Vagina (tissue), 2 donors: ENCODE measurements around the gene MBP. TPM values are rescaled to one million over a fixed set of nuclear protein-coding genes. Genes with fewer than 3 reads are reported as not detected.

ENCODE experiments used
- DNase-seq, 2 donors: peaks; one replicate each; pipeline ENCODE4 v3.0.0-alpha.2; 2017; ENCODE audit errors: extremely low spot score in 2 of 2
- H3K27ac ChIP-seq: fragments of 200-600 bp; sonication (generic); one replicate; pipeline ENCODE4 v1.5.1; 2019
- H3K27me3 ChIP-seq: fragments of 200-600 bp; sonication (generic); one replicate; pipeline ENCODE4 v1.5.1; 2019
- H3K36me3 ChIP-seq, 2 donors: fragments of 200-600 bp; sonication (generic); one replicate each; pipeline ENCODE4 v1.5.1; 2017 to 2019
- H3K4me1 ChIP-seq: fragments of 200-600 bp; sonication (generic); one replicate; pipeline ENCODE4 v1.5.1; 2019
- H3K4me3 ChIP-seq, 2 donors: fragments of 200-600 bp; sonication (generic); 1 replicate in 1 of 2; 2 replicates in 1 of 2; pipeline ENCODE4 v1.5.1; 2016 to 2019
- H3K9me3 ChIP-seq: fragments of 200-600 bp; sonication (generic); one replicate; pipeline ENCODE4 v1.5.1; 2019
- POLR2A ChIP-seq, 2 donors: fragments of 450-650 bp; IDR thresholded peaks; one replicate each; pipeline ENCODE4 v1.6.1; 2017; ENCODE audit warnings: antibody characterized with exemption in 2 of 2, mild to moderate bottlenecking in 2 of 2, moderate library complexity in 2 of 2
- POLR2AphosphoS5 ChIP-seq, 2 donors: sonication (generic); formaldehyde crosslinking; IDR thresholded peaks; one replicate each; pipeline ENCODE4 v1.9.0; 2017; ENCODE audit warnings: antibody characterized with exemption in 2 of 2, mild to moderate bottlenecking in 2 of 2, low read depth in 1 of 2; ENCODE audit not compliant: insufficient read depth in 1 of 2
- intact Hi-C: fragments of 100-400 bp; cut with DNase I; formaldehyde crosslinking; loops from one replicate; pipeline ENCODE4 v1.15.1; 2023
- total RNA-seq: library from RNA; depleted of rRNA; stranded (reverse); fragments of >200 nt; gene quantifications from one replicate; pipeline ENCODE4 v1.2.3, GENCODE V29; 2016
- TF ChIP-seq, protein P1 (sequence below), 3 experiments: fragments of 450-650 bp in 2 of 3; fragments of 200-600 bp in 1 of 3; sonication (generic) in 1 of 3; IDR thresholded peaks; one replicate each; pipeline ENCODE4 v1.5.1; 2017 to 2019; ENCODE audit warnings: antibody characterized with exemption in 3 of 3, mild to moderate bottlenecking in 2 of 3, moderate library complexity in 2 of 3

The MBP gene
- total RNA-seq, 1 donor from 2014 or later, result 33.6 TPM

DNA sequence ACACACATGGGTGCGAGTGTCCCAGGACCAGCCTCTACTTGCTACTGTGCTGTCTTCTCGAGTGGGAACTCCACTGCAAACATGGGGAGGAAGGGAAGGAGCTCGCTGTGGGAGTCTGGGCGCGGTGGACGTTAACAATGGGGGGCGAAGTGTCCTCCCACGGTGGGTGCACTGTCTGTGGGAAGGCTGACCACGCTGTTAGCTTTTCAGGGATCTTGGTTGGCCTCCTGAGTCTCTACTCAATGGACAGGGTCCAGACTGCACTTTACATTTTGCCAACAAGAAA lies 146.7 kb downstream of the MBP start:
- Histone ChIP-seq H3K36me3 (no peaks in the 10 kb centered on the region), H3K9me3 (no peaks in the 10 kb centered on the region), H3K27me3 (no peaks in the 10 kb centered on the region), H3K4me1 (no peaks in the 10 kb centered on the region), H3K27ac (no peak overlapping the region), H3K4me3 (no peak overlapping the region)
- peak; percentile 74 for DNase-seq
- TF ChIP-seq POLR2A (IDR thresholded peaks at IDR 0.05), result no peak
- TF ChIP-seq, protein P1, sequence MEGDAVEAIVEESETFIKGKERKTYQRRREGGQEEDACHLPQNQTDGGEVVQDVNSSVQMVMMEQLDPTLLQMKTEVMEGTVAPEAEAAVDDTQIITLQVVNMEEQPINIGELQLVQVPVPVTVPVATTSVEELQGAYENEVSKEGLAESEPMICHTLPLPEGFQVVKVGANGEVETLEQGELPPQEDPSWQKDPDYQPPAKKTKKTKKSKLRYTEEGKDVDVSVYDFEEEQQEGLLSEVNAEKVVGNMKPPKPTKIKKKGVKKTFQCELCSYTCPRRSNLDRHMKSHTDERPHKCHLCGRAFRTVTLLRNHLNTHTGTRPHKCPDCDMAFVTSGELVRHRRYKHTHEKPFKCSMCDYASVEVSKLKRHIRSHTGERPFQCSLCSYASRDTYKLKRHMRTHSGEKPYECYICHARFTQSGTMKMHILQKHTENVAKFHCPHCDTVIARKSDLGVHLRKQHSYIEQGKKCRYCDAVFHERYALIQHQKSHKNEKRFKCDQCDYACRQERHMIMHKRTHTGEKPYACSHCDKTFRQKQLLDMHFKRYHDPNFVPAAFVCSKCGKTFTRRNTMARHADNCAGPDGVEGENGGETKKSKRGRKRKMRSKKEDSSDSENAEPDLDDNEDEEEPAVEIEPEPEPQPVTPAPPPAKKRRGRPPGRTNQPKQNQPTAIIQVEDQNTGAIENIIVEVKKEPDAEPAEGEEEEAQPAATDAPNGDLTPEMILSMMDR (IDR thresholded peaks at IDR 0.05), result no peak
- no peak for TF ChIP-seq POLR2AphosphoS5 (IDR thresholded peaks at IDR 0.05; ENCODE audit: insufficient read depth in 1 of 2, low read depth in 1 of 2)
- intact Hi-C loops, result loop anchor here (10.0 kb wide), 1 partner anchor 181 kb away; no protein-coding TSS in a partner anchor

DNA sequence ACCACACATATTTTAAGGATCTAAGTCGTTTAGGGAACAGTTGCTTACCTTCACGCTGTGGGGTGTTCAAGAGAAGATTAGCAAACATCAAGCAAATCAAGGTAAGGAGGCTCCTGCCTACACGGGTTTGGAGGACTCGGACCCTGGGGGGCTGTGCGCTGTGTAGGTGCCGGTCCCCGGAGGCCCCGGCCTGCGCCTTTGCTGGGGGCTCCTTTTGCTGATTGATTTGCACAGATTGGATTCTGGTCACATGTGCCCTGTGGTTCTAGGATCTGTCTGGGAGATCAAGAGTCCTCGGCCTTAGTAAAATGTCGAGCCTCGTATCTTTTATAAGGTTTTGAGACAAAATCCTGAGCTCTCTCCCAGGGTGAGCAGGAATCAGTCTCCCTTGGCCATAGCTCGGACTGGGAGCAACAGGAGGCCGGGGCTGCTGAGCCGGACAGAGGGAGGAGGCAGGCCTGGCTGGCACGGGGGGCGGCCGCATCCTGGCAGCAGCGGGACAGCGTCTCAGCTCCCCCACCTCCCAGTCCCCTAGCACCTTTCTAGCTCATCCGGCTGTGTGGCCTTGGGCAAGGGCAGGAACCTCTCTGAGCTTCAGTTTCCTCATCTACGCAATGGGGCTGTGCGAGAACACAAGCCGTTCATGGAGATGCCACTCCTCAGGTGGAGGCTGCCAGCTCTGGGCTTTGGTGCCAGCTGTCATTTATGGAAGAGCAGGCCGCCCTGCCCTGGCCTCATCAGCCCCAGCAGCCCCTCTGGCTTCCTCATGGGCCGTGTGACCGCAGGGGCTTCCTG lies 147.2 kb downstream of the MBP start:
- DNase-seq, result peak; percentile 72 to 78

DNA sequence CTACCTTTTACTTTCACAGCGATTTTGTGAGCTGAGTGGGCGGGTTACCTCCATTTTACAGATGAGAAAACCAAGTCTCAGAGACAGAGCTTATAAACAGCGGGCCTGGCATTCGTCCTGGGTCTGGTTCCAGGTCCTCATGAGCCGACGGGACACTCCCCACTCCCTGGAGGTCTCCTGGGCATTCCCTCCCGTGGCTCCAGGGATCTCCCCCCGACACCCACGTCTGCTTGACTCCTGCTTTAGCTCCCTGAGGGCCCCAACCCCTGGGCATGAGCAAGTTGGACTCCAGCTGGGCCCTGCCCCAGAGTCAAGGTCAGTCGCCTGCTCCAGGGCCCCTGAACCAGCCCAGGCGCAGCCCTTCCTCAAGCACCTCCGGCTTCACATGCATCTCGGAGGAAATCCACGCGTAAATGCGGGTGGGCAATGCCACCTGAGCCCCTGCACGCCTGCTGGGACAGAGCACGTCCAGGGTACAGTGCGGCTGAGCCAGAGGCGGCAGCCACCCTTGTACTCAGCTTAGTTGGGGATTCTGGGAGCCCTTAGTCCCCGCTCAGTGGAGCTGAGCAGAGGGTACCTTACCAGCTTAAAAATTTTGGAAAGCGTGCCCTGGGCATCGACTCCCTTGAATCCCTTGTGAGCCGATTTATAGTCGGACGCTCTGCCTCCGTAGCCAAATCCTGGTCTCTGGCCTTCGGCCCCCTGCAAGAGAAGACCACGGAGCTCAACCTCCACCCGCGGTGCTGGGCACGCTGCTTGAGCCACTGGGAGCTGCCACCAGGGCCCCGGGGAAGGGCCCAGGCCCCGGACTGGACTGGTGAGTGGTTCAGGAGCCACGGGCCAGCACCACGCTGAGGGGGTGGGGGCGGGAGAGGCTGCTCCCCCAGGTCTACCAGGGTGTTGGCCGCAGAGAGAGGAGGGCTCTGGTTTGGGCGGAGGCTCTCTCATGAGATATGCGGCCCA lies 148.1 kb downstream of the MBP start:
- H3K4me1 ChIP-seq, result no peaks in the 10 kb centered on the region
- no peak overlapping the region for H3K27ac ChIP-seq
- no peak overlapping the region for H3K4me3 ChIP-seq
- intact Hi-C loops, result loop anchor here (10.0 kb wide), 1 partner anchor 180 kb away; no protein-coding TSS in a partner anchor
- no peak for TF ChIP-seq POLR2A (IDR thresholded peaks at IDR 0.05)
- no peak for TF ChIP-seq POLR2AphosphoS5 (IDR thresholded peaks at IDR 0.05; ENCODE audit: insufficient read depth in 1 of 2, low read depth in 1 of 2)
- TF ChIP-seq, protein P1 (IDR thresholded peaks at IDR 0.05), result no peak
- peak; percentile 79 to 84 for DNase-seq
- no peaks in the 10 kb centered on the region for H3K27me3 ChIP-seq
- H3K9me3 ChIP-seq, result no peaks in the 10 kb centered on the region
- H3K36me3 ChIP-seq, result no peaks in the 10 kb centered on the region

More for the DNA sequence above, 147.2 kb downstream of the MBP start:
- H3K27me3 ChIP-seq, result no peaks in the 10 kb centered on the region
- no peaks in the 10 kb centered on the region for H3K9me3 ChIP-seq
- no peak overlapping the region for H3K27ac ChIP-seq
- no peaks in the 10 kb centered on the region for H3K36me3 ChIP-seq
- intact Hi-C loops, result loop anchor here (10.0 kb wide), 1 partner anchor 181 kb away; no protein-coding TSS in a partner anchor
- no peak overlapping the region for H3K4me3 ChIP-seq
- no peaks in the 10 kb centered on the region for H3K4me1 ChIP-seq
- no peak for TF ChIP-seq POLR2A (IDR thresholded peaks at IDR 0.05)

DNA sequence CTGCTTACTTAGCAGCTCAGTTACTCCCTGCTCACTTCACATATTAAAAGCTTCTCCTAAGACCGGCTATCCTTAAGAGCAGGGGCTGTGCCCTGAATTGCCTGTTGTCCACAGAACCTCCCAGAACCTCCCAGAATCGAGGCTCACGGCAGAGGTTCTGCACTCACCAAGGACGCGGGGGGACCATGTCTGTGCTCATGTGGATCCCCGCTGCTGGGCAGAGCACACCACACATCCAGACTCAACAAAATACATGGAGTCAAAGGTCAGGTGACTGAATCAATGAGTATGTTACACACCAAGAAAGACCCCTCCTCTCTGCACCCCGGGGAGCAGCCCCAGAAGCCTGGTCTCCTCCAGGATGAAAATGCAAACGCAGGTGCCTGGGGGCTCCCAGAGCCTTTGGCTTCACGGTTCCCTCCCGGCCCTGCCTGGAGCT lies 149.0 kb downstream of the MBP start:
- H3K27ac ChIP-seq, result no peak overlapping the region
- DNase-seq, result peak; percentile 67 to 88
- H3K27me3 ChIP-seq, result no peaks in the 10 kb centered on the region
- no peaks in the 10 kb centered on the region for H3K9me3 ChIP-seq
- TF ChIP-seq POLR2A (IDR thresholded peaks at IDR 0.05), result no peak
- TF ChIP-seq POLR2AphosphoS5 (IDR thresholded peaks at IDR 0.05; ENCODE audit: insufficient read depth in 1 of 2, low read depth in 1 of 2), result no peak
- TF ChIP-seq, protein P1 (IDR thresholded peaks at IDR 0.05), result no peak
- no peaks in the 10 kb centered on the region for H3K36me3 ChIP-seq
- intact Hi-C loops, result loop anchor here (10.0 kb wide), 1 partner anchor 179 kb away; no protein-coding TSS in a partner anchor
- H3K4me1 ChIP-seq, result no peaks in the 10 kb centered on the region
- no peak overlapping the region for H3K4me3 ChIP-seq

DNA sequence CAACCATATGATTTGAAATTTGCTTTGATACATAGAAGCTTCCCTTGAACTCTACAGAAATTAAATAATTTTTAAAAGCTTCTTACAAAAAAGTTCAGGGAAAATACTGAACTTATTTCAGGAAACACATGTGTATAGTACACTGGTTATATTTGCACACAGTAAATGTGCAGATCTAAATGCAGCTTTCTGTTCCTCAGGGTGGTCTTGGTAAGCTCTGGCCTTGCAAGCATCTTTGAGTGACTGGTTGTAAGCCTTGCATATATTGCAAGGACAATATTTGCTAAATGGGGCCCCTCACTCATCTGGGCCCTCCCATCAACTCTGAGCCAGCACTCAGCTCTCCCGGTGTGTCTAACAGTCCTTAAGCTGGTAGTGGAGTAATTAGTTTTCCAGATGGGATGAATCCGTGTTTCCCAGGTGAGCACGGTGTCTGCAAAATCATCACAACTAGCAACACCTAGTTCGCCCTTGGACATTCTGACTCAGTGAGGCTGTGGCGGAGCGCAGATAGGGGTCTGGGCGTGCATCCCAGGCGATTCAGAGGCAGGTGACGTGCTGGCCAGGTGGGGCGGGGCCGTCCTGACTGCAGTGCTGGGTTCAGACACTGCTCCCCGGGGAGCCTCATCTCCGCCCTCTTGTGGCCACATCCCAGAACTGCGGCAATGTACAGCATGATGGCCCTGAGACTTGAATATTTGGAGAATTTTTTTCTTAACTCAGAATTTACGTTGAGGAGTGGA lies 149.6 kb downstream of the MBP start:
- H3K27ac ChIP-seq, result no peak overlapping the region
- intact Hi-C loops, result loop anchor here (10.0 kb wide), 1 partner anchor 178 kb away; no protein-coding TSS in a partner anchor
- H3K9me3 ChIP-seq, result no peaks in the 10 kb centered on the region
- no peaks in the 10 kb centered on the region for H3K27me3 ChIP-seq
- H3K4me3 ChIP-seq, result no peak overlapping the region
- no peaks in the 10 kb centered on the region for H3K36me3 ChIP-seq
- DNase-seq, result peak; percentile 84 to 94
- no peaks in the 10 kb centered on the region for H3K4me1 ChIP-seq
- peak; percentile 20 to 28 for TF ChIP-seq POLR2AphosphoS5 (IDR thresholded peaks at IDR 0.05; ENCODE audit: insufficient read depth in 1 of 2, low read depth in 1 of 2)
- TF ChIP-seq POLR2A (IDR thresholded peaks at IDR 0.05), result no peak
- TF ChIP-seq, protein P1 (IDR thresholded peaks at IDR 0.05), result peak; percentile 72 to 87 (median 85)
